Mucosa of stomach (tissue), 1 donor: Measurements from ENCODE around the gene KATNAL2.

Source experiments
- H3K27me3 ChIP-seq: one replicate; pipeline ENCODE4 v1.7.0; 2013; ENCODE audit warnings: mild to moderate bottlenecking, low read length; ENCODE audit not compliant: control insufficient read depth, insufficient read depth
- H3K36me3 ChIP-seq: one replicate; pipeline ENCODE4 v1.7.0; 2013; ENCODE audit warnings: low read length; ENCODE audit not compliant: control insufficient read depth, insufficient read depth
- H3K4me1 ChIP-seq: one replicate; pipeline ENCODE4 v1.7.0; 2013; ENCODE audit warnings: mild to moderate bottlenecking, low read length; ENCODE audit not compliant: control insufficient read depth, insufficient read depth
- H3K4me3 ChIP-seq: one replicate; pipeline ENCODE4 v1.7.0; 2013; ENCODE audit warnings: low read length
- H3K9ac ChIP-seq: one replicate; pipeline ENCODE4 v1.7.0; 2013; ENCODE audit warnings: mild to moderate bottlenecking, low read length, moderate library complexity
- H3K9me3 ChIP-seq: one replicate; pipeline ENCODE4 v1.7.0; 2013; ENCODE audit warnings: mild to moderate bottlenecking, low read length, moderate library complexity; ENCODE audit not compliant: control insufficient read depth
- donor health status: Pancreatic carcinoma.

The KATNAL2 gene

DNA sequence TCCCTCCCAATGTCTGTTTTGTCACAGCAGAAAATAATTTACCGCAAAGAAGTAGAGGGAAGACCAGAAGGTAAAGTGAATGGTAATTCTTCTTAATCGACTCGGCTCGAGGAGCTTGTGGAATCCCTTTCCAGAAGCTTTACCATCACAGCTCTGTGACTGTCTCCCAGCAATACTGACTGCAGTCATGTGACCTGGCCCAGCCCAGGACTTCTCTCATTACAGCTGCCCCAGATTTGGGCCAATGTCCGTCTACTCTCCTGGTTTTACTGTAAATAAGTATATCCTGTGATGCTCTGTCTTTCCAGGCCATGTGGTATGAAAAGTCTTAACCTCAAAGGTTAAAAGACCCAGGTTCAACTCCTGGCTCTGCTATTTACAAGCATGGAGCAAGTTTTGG is 137.0 kb downstream of the KATNAL2 start:
- H3K4me1 ChIP-seq = no peaks in the 10 kb centered on the region
- no peak overlapping the region for H3K4me3 ChIP-seq
- H3K27me3 ChIP-seq = no peaks in the 10 kb centered on the region
- no peak overlapping the region for H3K9ac ChIP-seq
- no peaks in the 10 kb centered on the region for H3K36me3 ChIP-seq
- no peaks in the 10 kb centered on the region for H3K9me3 ChIP-seq

DNA sequence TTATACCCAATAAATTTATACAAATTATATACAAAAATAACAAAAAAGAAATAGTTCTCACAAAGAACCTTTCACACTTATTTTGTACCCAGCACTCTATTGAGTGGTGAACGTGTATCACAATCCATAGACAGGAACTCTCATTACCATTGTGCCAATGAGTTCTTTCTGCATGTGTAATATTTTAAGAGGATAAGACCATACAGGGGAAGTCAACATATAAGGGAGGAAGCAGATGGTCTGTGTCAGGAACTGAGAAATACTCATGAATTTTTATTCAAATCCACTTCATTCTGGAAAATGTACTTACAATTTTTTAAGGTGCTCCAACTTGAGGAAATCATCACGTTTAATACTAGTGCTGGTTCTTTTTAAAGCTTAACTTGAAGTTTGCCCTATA is 145.1 kb downstream of the KATNAL2 start:
- no peaks in the 10 kb centered on the region for H3K4me1 ChIP-seq
- H3K9ac ChIP-seq = no peak overlapping the region
- no peaks in the 10 kb centered on the region for H3K27me3 ChIP-seq
- H3K4me3 ChIP-seq = no peak overlapping the region
- no peaks in the 10 kb centered on the region for H3K36me3 ChIP-seq
- no peaks in the 10 kb centered on the region for H3K9me3 ChIP-seq

DNA sequence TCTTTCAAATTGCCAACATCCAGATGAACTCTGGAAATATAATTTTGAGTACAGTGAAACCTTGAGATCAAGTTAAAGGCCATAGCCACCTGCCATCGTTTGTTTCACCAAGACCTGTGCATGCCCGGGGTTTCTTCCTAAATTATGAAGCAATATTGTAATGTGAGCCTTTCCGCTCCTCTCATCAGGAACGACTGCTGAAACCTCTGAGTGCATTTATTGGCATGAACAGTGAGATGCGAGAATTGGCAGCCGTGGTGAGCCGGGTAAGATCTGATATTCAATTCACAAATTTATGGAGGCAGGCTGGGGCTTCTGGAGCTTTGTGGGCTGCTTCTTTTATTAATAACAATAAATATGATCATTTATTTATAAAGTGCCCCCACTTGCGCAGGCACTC is 145.7 kb downstream of the KATNAL2 start:
- no peak overlapping the region for H3K9ac ChIP-seq
- no peaks in the 10 kb centered on the region for H3K9me3 ChIP-seq
- no peak overlapping the region for H3K4me3 ChIP-seq
- H3K4me1 ChIP-seq = no peaks in the 10 kb centered on the region
- H3K27me3 ChIP-seq = no peaks in the 10 kb centered on the region
- no peaks in the 10 kb centered on the region for H3K36me3 ChIP-seq

DNA sequence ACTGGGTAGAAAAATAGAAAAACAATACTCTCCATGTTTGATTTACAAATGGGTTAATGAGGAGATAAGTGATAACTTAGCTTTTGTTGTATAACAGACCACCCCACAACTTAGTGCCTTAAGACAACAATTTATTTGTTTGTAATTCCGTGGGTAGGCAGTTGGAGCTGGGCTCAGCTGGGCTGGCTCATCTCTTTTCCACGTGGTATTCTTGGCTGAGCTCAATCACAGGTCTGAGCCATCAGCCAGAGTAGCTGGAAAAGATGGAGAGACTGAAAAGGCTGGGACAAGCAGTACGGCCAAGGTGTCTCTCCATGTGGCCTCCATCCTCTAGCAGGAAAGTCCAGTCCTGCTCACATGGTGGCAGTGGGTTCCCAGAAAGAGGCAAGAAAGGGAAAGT is 150.2 kb downstream of the KATNAL2 start:
- no peak overlapping the region for H3K4me3 ChIP-seq
- no peaks in the 10 kb centered on the region for H3K4me1 ChIP-seq
- no peaks in the 10 kb centered on the region for H3K27me3 ChIP-seq
- no peak overlapping the region for H3K9ac ChIP-seq
- H3K36me3 ChIP-seq = no peaks in the 10 kb centered on the region
- H3K9me3 ChIP-seq = no peaks in the 10 kb centered on the region

DNA sequence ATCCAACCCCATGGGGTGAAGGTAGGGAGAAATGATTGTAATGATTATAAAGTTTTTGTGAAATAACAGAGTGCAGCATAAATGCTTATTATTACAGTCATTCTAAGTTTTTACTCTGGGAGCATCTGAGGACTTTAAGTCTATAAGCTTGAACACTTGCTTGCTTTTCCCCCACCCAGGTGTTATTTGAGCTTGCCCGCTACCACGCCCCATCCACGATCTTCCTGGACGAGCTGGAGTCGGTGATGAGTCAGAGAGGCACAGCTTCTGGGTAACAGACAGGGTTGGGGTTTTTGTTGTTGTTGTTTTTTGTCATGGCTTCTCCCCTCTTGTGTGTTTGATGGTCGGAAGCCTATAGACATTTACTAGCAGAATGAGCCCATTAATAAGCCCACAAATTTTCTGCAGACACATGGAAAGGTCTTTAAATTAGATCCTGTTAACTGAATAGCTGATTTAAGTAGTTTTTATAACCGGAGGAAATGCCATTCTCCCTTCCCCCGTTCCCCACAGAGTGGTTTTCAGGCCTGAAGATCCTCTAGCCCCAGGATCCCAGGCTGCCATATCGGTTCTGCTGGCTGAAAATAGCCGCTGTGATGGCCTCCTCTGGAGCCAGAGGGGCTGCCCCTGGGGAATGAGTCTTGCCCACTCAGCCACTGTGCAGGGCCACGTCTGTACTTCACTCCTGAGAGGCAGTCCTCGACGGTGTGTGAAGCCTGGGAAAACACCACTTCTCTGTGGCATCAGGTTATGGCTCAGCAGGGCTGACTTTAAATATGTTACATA is 157.9 kb downstream of the KATNAL2 start:
- H3K4me3 ChIP-seq = no peak overlapping the region
- H3K4me1 ChIP-seq = no peaks in the 10 kb centered on the region
- no peak overlapping the region for H3K9ac ChIP-seq
- no peaks in the 10 kb centered on the region for H3K9me3 ChIP-seq
- H3K36me3 ChIP-seq = no peaks in the 10 kb centered on the region
- H3K27me3 ChIP-seq = no peaks in the 10 kb centered on the region

DNA sequence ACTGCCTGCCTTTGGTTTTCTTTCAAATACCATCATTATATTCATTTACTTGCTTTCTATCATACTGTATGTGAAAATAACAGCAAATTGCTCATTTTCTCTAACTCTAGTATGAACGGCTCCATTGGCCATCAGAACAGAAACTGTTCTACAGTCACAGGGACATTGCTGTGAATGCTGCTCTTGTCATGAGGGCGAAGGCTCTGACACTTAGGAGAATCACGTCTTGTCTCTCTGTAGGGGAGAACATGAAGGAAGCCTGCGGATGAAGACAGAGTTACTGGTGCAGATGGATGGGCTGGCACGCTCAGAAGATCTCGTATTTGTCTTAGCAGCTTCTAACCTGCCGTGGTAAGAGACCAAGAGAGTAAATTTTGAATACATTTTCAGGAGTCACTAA is 159.7 kb downstream of the KATNAL2 start:
- H3K4me1 ChIP-seq = no peaks in the 10 kb centered on the region
- no peak overlapping the region for H3K4me3 ChIP-seq
- no peak overlapping the region for H3K9ac ChIP-seq
- H3K27me3 ChIP-seq = no peaks in the 10 kb centered on the region
- H3K9me3 ChIP-seq = no peaks in the 10 kb centered on the region
- no peaks in the 10 kb centered on the region for H3K36me3 ChIP-seq

DNA sequence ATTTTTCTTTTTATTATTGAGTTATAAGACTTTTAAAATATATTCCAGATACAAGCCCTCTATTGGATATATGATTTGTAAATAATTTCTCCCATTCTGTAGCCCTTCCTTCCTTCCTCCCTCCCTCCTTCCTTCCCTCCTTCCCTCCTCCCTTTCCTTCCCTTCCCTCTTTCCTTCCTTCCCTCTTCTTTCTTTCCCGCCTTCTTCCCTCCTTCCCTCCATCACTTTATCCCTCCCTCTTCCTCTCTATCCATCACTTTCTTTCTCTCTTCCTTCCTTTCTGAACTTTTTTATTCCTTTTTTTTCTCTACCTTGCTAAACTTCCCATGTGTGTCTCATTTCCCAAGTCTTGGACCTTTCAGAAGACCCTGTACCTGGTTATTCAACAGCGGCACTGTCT is 163.5 kb downstream of the KATNAL2 start:
- no peak overlapping the region for H3K4me3 ChIP-seq
- no peaks in the 10 kb centered on the region for H3K4me1 ChIP-seq
- H3K9ac ChIP-seq = no peak overlapping the region
- H3K36me3 ChIP-seq = no peaks in the 10 kb centered on the region
- no peaks in the 10 kb centered on the region for H3K27me3 ChIP-seq
- H3K9me3 ChIP-seq = no peaks in the 10 kb centered on the region

DNA sequence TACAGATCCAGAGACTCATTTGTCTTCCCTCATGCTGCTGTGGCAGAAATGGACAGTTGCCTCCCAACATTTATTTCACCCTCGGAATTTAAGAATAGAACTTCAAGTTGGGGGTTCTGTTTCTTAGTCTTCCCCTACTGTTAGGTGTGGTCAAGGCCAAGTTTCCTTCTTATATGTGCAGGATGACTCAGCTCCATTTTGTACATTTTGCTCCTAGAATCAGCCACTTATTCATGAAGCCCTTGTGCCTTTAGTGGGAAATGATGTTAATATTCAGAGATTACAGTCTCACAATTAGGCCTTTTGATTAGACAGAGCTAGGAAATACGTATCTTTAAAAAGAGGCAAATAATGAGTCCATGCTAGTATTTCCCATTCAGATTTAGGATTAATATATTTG is 164.2 kb downstream of the KATNAL2 start:
- no peak overlapping the region for H3K9ac ChIP-seq
- H3K4me1 ChIP-seq = no peaks in the 10 kb centered on the region
- no peak overlapping the region for H3K4me3 ChIP-seq
- no peaks in the 10 kb centered on the region for H3K9me3 ChIP-seq
- H3K36me3 ChIP-seq = no peaks in the 10 kb centered on the region
- no peaks in the 10 kb centered on the region for H3K27me3 ChIP-seq

DNA sequence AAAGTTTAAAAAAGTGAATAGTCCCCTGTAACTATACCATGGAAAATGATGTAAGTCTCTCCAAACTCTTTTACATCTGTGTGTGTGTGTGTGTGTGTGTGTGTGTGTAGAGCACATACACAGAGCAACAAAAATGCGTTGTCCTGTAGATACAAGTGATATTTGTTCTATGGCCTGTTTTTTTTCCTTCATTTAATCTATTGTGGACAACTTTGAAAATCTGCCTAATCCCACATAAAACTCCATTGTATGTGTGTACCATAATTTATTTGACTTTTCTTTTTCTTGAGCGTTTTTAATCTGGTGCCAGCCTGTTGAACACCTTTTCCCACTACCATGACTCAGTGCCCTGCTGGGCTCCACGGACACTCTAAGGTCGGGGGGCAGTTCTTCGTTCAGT is 170.3 kb downstream of the KATNAL2 start:
- Histone ChIP-seq H3K36me3 (no peaks in the 10 kb centered on the region), H3K4me1 (no peaks in the 10 kb centered on the region), H3K9me3 (no peaks in the 10 kb centered on the region), H3K9ac (no peak overlapping the region), H3K27me3 (no peaks in the 10 kb centered on the region), H3K4me3 (no peak overlapping the region)

DNA sequence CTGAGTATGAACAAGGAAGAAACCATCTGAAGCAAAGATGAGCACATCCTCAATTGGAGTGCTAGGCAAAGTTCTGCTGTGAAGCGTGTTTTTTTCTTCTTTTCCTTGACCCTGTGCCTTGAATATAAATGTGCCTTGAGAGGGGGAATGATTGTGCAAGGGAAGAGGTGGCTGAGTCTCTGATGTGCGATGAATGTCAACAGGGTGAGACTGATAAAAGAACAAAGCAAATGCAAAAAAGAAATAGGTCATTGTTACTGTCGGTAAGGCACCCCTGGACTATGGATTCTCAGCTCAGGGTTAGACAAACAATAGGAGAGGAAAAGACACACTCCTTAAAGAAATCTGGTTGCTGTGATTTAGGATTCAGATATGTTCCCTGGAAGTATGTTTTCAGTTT is 178.4 kb downstream of the KATNAL2 start:
- H3K36me3 ChIP-seq = no peaks in the 10 kb centered on the region
- H3K27me3 ChIP-seq = no peaks in the 10 kb centered on the region
- no peaks in the 10 kb centered on the region for H3K9me3 ChIP-seq
- no peak overlapping the region for H3K9ac ChIP-seq
- no peaks in the 10 kb centered on the region for H3K4me1 ChIP-seq
- H3K4me3 ChIP-seq = no peak overlapping the region

DNA sequence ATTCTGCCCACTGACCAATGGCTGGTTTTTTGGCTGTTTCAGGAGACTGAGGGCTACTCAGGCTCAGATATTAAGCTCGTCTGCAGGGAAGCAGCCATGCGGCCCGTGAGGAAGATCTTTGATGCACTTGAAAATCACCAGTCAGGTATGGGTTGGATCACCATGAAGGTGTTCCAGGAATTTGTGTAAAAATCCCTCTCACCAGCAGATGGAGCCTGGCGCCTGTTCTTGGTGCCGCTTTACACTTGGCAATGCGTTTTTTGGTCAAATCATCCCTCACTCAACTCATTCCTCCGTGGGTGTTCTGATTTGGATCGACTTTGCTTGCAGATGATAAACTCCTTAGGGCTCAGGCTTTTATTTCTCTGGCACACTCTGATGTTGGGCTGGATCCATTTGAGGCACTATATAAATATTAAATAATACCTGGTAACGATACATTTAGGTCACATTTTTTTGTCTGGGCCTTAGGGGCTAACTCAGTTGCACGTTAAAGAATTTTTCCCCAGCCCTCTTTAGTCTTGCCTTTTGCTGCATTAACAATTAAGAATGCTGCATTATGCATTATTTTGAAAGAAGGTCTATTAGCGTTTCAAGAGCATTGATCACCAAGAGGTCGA is 182.9 kb downstream of the KATNAL2 start:
- Histone ChIP-seq H3K4me3 (no peak overlapping the region), H3K4me1 (no peaks in the 10 kb centered on the region), H3K27me3 (no peaks in the 10 kb centered on the region), H3K9me3 (no peaks in the 10 kb centered on the region), H3K9ac (no peak overlapping the region), H3K36me3 (no peaks in the 10 kb centered on the region)

DNA sequence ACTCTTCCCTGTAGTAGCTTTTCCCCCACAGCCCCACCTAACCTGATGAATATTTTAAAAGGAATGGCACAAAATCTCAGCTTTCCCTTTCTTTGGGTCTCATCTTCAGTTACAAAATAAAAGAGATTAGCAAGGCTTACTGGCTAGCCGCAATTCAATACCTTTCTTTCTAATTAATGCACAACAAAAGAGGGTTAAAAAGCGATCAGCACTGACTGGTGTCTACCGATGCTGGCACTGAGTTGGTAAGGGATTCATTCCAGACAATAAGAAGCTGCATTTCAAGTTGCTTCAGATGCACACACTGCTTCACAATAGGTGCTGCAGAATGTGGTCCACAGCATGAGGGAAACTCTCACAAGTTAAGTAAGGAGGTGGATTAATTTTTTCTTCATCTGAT is 191.0 kb downstream of the KATNAL2 start:
- Histone ChIP-seq H3K9ac (no peak overlapping the region), H3K36me3 (no peaks in the 10 kb centered on the region), H3K4me1 (no peaks in the 10 kb centered on the region), H3K27me3 (no peaks in the 10 kb centered on the region), H3K4me3 (no peak overlapping the region), H3K9me3 (no peaks in the 10 kb centered on the region)
